Esophagus mucosa (tissue), 1 donor: ENCODE data around the gene KRTAP20-2. TPM values are rescaled to one million over a fixed set of nuclear protein-coding genes. Genes with fewer than 3 reads are reported as not detected.

Experiments
- ATAC-seq: fragments of 200-7000 bp; cut with Tn5 transposase; one replicate; pipeline ENCODE4 v1.9.1; 2020
- total RNA-seq: library from RNA; stranded (reverse); gene quantifications from one replicate; pipeline ENCODE4 v1.2.4, GENCODE V29; 2023
- donor health status: DM: yes; HTN: yes; CAD: no.

Gene KRTAP20-2
- total RNA-seq, 1 donor from 2014 or later = not detected

DNA sequence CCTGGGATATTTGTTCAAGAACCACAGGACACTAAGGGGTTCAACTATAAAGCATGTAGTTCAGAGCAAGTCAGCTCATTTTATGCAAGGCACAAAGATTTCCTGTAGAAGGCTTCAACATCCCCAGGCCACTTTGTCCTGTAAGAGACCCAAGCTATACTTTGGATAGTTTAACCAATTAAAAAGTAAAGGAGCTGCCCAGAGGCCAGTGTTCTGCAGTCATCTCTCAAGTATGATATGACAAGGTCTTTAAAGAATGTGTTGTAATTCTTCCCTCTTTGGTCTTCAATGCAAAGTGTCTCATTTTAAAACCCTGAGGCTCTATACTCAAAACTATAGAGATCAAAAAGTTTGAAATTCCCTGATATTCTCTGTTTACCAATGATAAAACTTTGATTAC lies 41.7 kb downstream of the KRTAP20-2 start:
- no peak for ATAC-seq

DNA sequence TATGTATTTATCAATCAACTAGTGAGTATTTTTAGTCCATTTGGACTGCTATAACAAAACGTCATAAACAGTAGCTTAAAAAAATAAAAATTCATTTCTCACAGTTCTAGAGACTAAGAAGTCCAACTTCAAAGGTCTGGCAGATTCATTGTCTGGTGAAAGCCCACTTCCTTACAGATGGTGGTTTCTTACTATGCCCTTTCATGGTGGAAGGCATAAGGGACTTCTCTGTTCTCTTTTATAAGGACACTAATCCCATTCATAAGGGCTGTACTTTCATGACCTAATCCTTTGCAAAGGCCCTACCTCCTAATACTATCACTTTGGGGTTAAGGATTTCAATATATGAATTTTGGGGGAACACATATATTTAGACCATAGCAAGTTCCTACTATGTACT lies 45.6 kb downstream of the KRTAP20-2 start:
- no peak for ATAC-seq

DNA sequence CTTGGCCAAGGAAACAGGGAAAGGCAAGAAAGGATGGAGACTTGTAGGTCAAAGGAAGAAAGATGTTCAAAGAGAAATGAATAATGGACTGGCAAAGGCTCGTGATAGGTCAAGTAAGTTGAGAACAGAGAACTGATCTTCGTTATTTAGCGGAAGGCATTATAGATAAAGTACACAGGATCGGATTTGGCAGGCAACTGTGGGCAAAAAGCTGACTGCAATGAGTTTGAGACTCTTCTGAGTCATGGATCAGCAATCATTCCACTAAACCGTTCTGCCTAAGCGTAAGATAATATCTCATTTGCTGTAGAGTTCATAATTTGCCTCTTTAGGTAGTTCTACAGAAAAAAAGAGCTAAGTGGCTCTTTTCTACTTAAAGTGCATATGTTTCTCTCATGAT lies 49.5 kb downstream of the KRTAP20-2 start:
- ATAC-seq = no peak

Other genes with a start within 250 kb of the KRTAP20-2 start
- gene KRTAP13-1, start 239.2 kb upstream of the KRTAP20-2 start, total RNA-seq = not detected
- not detected for gene KRTAP13-3, start 209.3 kb upstream of the KRTAP20-2 start, total RNA-seq
- not detected for gene KRTAP13-4, start 205.0 kb upstream of the KRTAP20-2 start, total RNA-seq
- not detected for gene KRTAP15-1, start 194.9 kb upstream of the KRTAP20-2 start, total RNA-seq
- gene KRTAP19-1, start 154.8 kb upstream of the KRTAP20-2 start, total RNA-seq = not detected
- not detected for gene KRTAP19-2, start 147.8 kb upstream of the KRTAP20-2 start, total RNA-seq
- not detected for gene KRTAP19-3, start 143.2 kb upstream of the KRTAP20-2 start, total RNA-seq
- gene KRTAP19-4, start 138.0 kb upstream of the KRTAP20-2 start, total RNA-seq = not detected
- not detected for gene KRTAP19-5, start 133.1 kb upstream of the KRTAP20-2 start, total RNA-seq
- gene KRTAP19-6, start 93.3 kb upstream of the KRTAP20-2 start, total RNA-seq = not detected
- gene KRTAP19-7, start 73.9 kb upstream of the KRTAP20-2 start, total RNA-seq = not detected
- gene KRTAP22-2, start 44.8 kb upstream of the KRTAP20-2 start, total RNA-seq = not detected
- gene KRTAP6-3, start 42.8 kb upstream of the KRTAP20-2 start, total RNA-seq = not detected
- not detected for gene KRTAP6-2, start 36.3 kb upstream of the KRTAP20-2 start, total RNA-seq
- not detected for gene KRTAP22-1, start 34.1 kb upstream of the KRTAP20-2 start, total RNA-seq
- gene KRTAP6-1, start 21.3 kb upstream of the KRTAP20-2 start, total RNA-seq = not detected
- gene KRTAP20-1, start 18.8 kb upstream of the KRTAP20-2 start, total RNA-seq = not detected
- gene KRTAP20-4, start 14.6 kb upstream of the KRTAP20-2 start, total RNA-seq = not detected
- gene KRTAP20-3, start 7.7 kb downstream of the KRTAP20-2 start, total RNA-seq = not detected
- gene KRTAP21-3, start 83.6 kb downstream of the KRTAP20-2 start, total RNA-seq = not detected
- gene KRTAP21-2, start 112.1 kb downstream of the KRTAP20-2 start, total RNA-seq = not detected
- not detected for gene KRTAP21-1, start 120.2 kb downstream of the KRTAP20-2 start, total RNA-seq
- gene KRTAP8-1, start 178.1 kb downstream of the KRTAP20-2 start, total RNA-seq = not detected
- not detected for gene KRTAP7-1, start 194.6 kb downstream of the KRTAP20-2 start, total RNA-seq
- gene KRTAP11-1, start 246.4 kb downstream of the KRTAP20-2 start, total RNA-seq = not detected